Islet of Langerhans (tissue), 1 donor: ENCODE results near the gene DRAXIN.

Experiments
- FAIRE-seq: peaks from one replicate; lab custom pipeline; 2011; peaks lifted over from hg19 to GRCh38; lab: Jason Lieb, UNC

Gene DRAXIN

GRCh38 chr1:11766429-11766776, 74.9 kb downstream of the DRAXIN start:
- FAIRE-seq: no peak

- no peak for FAIRE-seq
Measured at GRCh38 chr1:11767922-11768704, 76.6 kb downstream of the DRAXIN start.

- no peak for FAIRE-seq
Measured at GRCh38 chr1:11768821-11769220, 77.3 kb downstream of the DRAXIN start.

GRCh38 chr1:11769274-11769673, 77.8 kb downstream of the DRAXIN start:
- FAIRE-seq: no peak

- no peak for FAIRE-seq
Measured at GRCh38 chr1:11770011-11770410, 78.5 kb downstream of the DRAXIN start.

DNA sequence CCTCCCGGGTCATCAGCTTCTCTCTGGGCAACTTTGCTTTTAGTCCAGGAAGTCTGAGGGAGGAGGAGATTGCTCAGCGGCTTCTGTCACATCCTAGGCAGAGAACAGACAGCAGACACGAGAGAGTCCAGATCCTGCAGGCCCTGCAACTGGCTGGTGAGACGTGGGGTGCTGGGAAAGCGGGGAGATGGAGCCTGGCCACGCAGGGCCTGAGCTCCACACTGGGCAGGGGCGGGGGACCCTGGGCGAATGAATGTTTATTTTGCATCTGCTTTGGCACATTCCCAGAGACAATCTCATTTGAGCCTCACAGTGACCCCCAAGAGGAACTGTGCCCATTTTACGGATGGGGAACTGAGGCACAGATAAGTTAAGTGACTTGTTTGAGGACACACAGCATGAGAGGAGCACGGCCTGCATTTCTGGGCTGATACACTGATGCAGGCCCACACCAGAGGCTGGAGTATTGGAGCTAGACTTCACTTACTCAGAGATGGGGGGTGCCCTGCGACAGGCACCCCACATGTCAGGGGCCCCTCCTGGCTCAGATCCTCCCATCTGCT, 80.1 kb downstream of the DRAXIN start:
- FAIRE-seq: no peak

DNA sequence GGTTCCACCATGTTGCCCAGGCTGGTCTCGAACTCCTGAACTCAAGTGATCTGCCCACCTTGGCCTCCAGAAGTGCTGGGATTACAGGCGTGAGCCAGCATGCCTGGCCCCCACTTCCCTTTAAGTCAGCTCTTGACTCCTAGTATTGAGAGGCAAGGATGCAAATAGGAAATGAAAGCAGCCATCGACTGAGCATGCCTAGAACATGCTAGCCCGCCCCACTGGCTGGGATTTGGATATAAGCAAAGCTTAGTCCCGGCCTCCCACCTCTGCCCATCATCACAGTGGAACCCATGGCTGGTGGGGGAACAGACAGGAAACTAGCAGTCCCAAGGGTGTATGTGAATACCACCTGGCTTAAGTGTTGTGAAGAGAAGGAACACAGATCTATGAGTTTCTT, 80.9 kb downstream of the DRAXIN start:
- no peak for FAIRE-seq

- FAIRE-seq: no peak
Measured at GRCh38 chr1:11774753-11775152, 83.2 kb downstream of the DRAXIN start.
